Activated CD8-positive, alpha-beta T cell treated with anti-CD3 and anti-CD28 coated beads for 36 hours (primary cell): ENCODE results near the gene TTC28. TPM values are rescaled to one million over a fixed set of nuclear protein-coding genes. Genes with fewer than 3 reads are reported as not detected.

Experiments
- ATAC-seq: fragments of 200-7000 bp; cut with Tn5 transposase; one replicate; pipeline ENCODE4 v1.10.0; 2021; ENCODE audit warnings: mild to moderate bottlenecking, moderate library complexity
- CTCF ChIA-PET: fragments of 350-600 bp; sonication (Branson Sonifier 250); formaldehyde crosslinking; loops from one replicate; lab custom pipeline; 2021; ENCODE audit warnings: antibody characterized with exemption; lab: Charles Lee
- POLR2A ChIA-PET: fragments of 350-600 bp; sonication (Branson Sonifier 250); formaldehyde crosslinking; loops from one replicate; lab custom pipeline; 2021; ENCODE audit warnings: antibody characterized with exemption; lab: Charles Lee
- DNase-seq: peaks from one replicate; pipeline ENCODE4 v3.0.0-alpha.2; 2020
- H3K27ac Mint-ChIP-seq: one replicate; pipeline ENCODE4 v1.8.0; 2021; ENCODE audit warnings: mild to moderate bottlenecking, mixed read lengths
- H3K27me3 Mint-ChIP-seq: one replicate; pipeline ENCODE4 v1.8.0; 2021; ENCODE audit warnings: mixed read lengths
- H3K36me3 Mint-ChIP-seq: one replicate; pipeline ENCODE4 v1.8.0; 2021; ENCODE audit warnings: low read depth, mixed read lengths
- H3K4me1 Mint-ChIP-seq: one replicate; pipeline ENCODE4 v1.8.0; 2021; ENCODE audit warnings: low read depth, mixed read lengths
- H3K4me3 Mint-ChIP-seq: one replicate; pipeline ENCODE4 v1.8.0; 2021; ENCODE audit warnings: mild to moderate bottlenecking, moderate library complexity, mixed read lengths
- H3K9me3 Mint-ChIP-seq: one replicate; pipeline ENCODE4 v1.8.0; 2021; ENCODE audit warnings: mixed read lengths
- intact Hi-C: fragments of 100-400 bp; cut with micrococcal nuclease; formaldehyde crosslinking; loops from one replicate; pipeline ENCODE4 v1.10.0; 2022
- total RNA-seq, 2 experiments: library from RNA; stranded (reverse); gene quantifications; one replicate each; pipeline ENCODE4 v1.2.3, GENCODE V29; 2021
- TF ChIP-seq, protein P1 (sequence below): fragments of 200-600 bp; IDR thresholded peaks from one replicate; pipeline ENCODE4 v1.8.0; 2022; ENCODE audit warnings: antibody characterized with exemption, mild to moderate bottlenecking

TTC28 gene
- total RNA-seq, 2 experiments from 2014 or later, result 0.58 to 1.9 TPM

DNA sequence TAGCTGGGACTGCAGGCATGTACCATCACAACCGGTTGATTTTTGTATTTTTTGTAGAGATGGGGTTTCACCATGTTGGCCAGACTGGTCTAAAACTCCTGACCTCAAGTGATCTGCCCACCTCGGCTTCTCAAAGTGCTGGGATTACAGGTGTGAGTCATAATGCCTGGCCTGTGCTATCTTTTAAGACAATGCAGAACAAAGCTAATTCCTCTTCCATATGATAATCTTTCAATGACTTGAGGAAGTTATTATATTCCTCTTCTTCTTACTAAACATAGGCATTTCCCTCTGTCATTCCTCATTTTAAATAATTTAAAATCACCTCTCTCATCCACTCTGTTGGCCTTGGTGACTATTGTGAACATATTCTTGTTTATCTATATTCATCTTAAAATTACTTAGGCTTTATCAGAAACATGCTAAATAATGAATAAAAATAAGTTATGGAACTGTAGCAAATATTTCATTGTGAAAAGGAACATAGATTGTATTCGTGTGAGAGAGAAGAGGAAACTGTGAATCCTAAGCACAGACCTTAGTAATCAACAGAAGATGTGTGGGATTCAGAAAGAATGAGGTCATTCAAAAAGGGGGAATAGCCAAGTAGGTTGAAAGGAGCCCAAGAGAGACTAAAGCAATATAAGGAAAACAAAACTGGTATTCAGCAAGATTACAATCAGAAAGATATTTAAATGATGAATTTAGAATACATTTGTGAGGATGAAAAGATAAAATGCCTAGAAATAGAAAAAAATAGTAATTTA is 269.4 kb downstream of the TTC28 start:
- ChIA-PET POLR2A (no interaction called here), CTCF (no interaction called here)
- H3K36me3 Mint-ChIP-seq, result no peaks in the 10 kb centered on the region
- ATAC-seq (no peak), DNase-seq (no peak)
- peaks cover 3% of the 10 kb centered on the region for H3K27me3 Mint-ChIP-seq
- intact Hi-C loops, result no loop called here
- no peak overlapping the region for H3K4me3 Mint-ChIP-seq
- H3K27ac Mint-ChIP-seq, result no peak overlapping the region
- H3K4me1 Mint-ChIP-seq, result no peaks in the 10 kb centered on the region
- H3K9me3 Mint-ChIP-seq, result no peaks in the 10 kb centered on the region
- TF ChIP-seq, protein P1, sequence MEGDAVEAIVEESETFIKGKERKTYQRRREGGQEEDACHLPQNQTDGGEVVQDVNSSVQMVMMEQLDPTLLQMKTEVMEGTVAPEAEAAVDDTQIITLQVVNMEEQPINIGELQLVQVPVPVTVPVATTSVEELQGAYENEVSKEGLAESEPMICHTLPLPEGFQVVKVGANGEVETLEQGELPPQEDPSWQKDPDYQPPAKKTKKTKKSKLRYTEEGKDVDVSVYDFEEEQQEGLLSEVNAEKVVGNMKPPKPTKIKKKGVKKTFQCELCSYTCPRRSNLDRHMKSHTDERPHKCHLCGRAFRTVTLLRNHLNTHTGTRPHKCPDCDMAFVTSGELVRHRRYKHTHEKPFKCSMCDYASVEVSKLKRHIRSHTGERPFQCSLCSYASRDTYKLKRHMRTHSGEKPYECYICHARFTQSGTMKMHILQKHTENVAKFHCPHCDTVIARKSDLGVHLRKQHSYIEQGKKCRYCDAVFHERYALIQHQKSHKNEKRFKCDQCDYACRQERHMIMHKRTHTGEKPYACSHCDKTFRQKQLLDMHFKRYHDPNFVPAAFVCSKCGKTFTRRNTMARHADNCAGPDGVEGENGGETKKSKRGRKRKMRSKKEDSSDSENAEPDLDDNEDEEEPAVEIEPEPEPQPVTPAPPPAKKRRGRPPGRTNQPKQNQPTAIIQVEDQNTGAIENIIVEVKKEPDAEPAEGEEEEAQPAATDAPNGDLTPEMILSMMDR, result no peak

GRCh38 chr22:28408709-28409108 is 270.9 kb downstream of the TTC28 start:
- TF ChIP-seq, protein P1, result no peak
- POLR2A ChIA-PET, result no interaction called here
- H3K4me3 Mint-ChIP-seq, result no peak overlapping the region
- H3K27ac Mint-ChIP-seq, result no peak overlapping the region
- CTCF ChIA-PET, result interaction anchor here (1.0 kb wide), 1 partner anchor 29 kb away, joined by 4 read pairs; no protein-coding TSS in a partner anchor
- no peaks in the 10 kb centered on the region for H3K9me3 Mint-ChIP-seq
- peaks cover 3% of the 10 kb centered on the region for H3K27me3 Mint-ChIP-seq
- no peaks in the 10 kb centered on the region for H3K4me1 Mint-ChIP-seq
- intact Hi-C loops, result no loop called here
- H3K36me3 Mint-ChIP-seq, result no peaks in the 10 kb centered on the region
- DNase-seq (no peak), ATAC-seq (no peak)

DNA sequence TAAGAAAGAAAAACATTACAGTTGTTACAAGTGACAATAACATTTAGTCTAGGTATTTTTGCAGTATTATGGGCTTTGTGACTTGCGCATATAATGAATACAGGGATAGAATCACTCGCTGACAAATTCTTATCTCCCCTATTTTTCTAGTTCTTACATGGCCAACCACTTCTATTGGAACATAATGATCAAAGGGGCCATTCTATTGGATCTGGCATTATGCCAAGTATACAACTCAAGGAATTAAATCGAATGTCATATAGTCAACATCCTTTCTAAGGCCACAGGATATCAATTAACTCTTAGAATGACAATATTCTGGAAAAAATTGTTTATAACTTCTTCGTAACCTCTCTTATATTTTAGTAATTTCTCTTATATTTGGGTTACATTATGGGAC is 272.0 kb downstream of the TTC28 start:
- Mint-ChIP-seq H3K4me1 (no peaks in the 10 kb centered on the region), H3K36me3 (no peaks in the 10 kb centered on the region), H3K9me3 (no peaks in the 10 kb centered on the region), H3K27me3 (peaks cover 3% of the 10 kb centered on the region), H3K27ac (no peak overlapping the region), H3K4me3 (no peak overlapping the region)
- TF ChIP-seq, protein P1, result no peak
- DNase-seq, result no peak
- CTCF ChIA-PET, result no interaction called here
- no peak for ATAC-seq
- intact Hi-C loops, result no loop called here
- POLR2A ChIA-PET, result interaction anchor here (0.6 kb wide), 1 partner anchor 59 kb away, joined by 3 read pairs; no protein-coding TSS in a partner anchor

DNA sequence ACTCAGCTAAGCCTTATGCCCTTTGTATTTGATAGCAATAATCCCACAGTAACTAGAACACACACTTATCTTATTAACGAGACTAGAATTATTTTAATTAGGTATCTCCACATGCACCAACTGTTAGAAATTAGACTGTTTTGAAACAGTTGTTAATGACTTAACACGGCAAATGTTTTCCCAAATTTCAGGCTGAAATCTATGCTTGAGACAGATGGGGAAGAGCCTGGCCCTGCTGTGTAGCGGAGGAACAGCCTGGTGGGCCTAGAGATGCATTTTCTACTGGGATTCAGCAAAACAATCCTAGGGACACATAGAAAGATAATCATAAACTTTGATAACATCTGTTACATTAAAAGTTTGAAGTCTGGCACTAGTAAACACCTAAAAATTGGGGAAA is 273.4 kb downstream of the TTC28 start:
- H3K9me3 Mint-ChIP-seq, result no peaks in the 10 kb centered on the region
- H3K4me1 Mint-ChIP-seq, result no peaks in the 10 kb centered on the region
- TF ChIP-seq, protein P1, result no peak
- H3K36me3 Mint-ChIP-seq, result no peaks in the 10 kb centered on the region
- H3K4me3 Mint-ChIP-seq, result no peak overlapping the region
- DNase-seq, result no peak
- no peak for ATAC-seq
- ChIA-PET CTCF (no interaction called here), POLR2A (no interaction called here)
- no peaks in the 10 kb centered on the region for H3K27me3 Mint-ChIP-seq
- no peak overlapping the region for H3K27ac Mint-ChIP-seq
- intact Hi-C loops, result no loop called here

DNA sequence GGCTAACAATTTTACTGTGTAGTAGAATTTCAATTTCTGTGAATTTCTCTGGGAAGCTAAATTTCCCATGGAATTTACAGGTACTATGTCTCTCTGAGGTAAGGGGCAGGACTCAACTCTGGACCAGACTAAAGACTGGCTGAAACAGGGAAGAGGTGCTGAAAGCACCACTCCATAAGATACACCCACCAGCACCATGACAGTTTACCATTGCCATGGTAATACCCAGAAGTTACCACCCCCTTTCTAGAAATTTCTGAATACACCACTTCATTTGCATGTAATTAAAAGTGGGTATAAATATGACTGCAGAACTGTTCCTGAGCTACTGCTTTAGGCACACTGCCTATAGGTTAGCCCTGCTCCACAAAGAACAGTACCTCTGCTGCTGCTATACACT is 274.1 kb downstream of the TTC28 start:
- no peak for ATAC-seq
- CTCF ChIA-PET, result no interaction called here
- Mint-ChIP-seq H3K4me3 (no peak overlapping the region), H3K27ac (no peak overlapping the region), H3K36me3 (no peaks in the 10 kb centered on the region), H3K9me3 (no peaks in the 10 kb centered on the region), H3K27me3 (no peaks in the 10 kb centered on the region), H3K4me1 (no peaks in the 10 kb centered on the region)
- intact Hi-C loops, result no loop called here
- DNase-seq, result no peak
- TF ChIP-seq, protein P1, result no peak
- POLR2A ChIA-PET, result no interaction called here
